ENCODE results near the gene ING2. TPM values are rescaled to one million over a fixed set of nuclear protein-coding genes. Genes with fewer than 3 reads are reported as not detected.

Gene ING2
- total and polyA plus RNA-seq, 7 donors: 6.3 to 35.1 (median 13.6) TPM

Other genes starting within 250 kb of the ING2 start
- gene CLDN22, start 184.8 kb upstream of the ING2 start, total RNA-seq: not detected
- gene CLDN22, start 184.8 kb upstream of the ING2 start, polyA plus RNA-seq: not detected
- not detected for gene CLDN24, start 182.6 kb upstream of the ING2 start, total RNA-seq
- gene CLDN24, start 182.6 kb upstream of the ING2 start, polyA plus RNA-seq: not detected
- gene CDKN2AIP, start 60.4 kb upstream of the ING2 start, total RNA-seq: 10 to 100 TPM in 1 of 4 donors, 1 to 10 TPM in 3; 6.9 to 13.1 (median 8.3) TPM
- 10 to 100 TPM in 2 of 3 donors, 1 to 10 TPM in 1; 6.5 to 21.0 (median 12.3) TPM for gene CDKN2AIP, start 60.4 kb upstream of the ING2 start, polyA plus RNA-seq
- gene RWDD4, start 154.1 kb downstream of the ING2 start, total RNA-seq: 10 to 100 TPM; 19.1 to 33.5 (median 29.8) TPM
- 10 to 100 TPM; 22.7 to 51.1 (median 37.2) TPM for gene RWDD4, start 154.1 kb downstream of the ING2 start, polyA plus RNA-seq
- gene TRAPPC11, start 154.2 kb downstream of the ING2 start, total RNA-seq: 10 to 100 TPM; 20.6 to 24.3 (median 23.9) TPM
- 10 to 100 TPM; 10.5 to 17.0 (median 11.3) TPM for gene TRAPPC11, start 154.2 kb downstream of the ING2 start, polyA plus RNA-seq

Measured in psoas muscle (tissue), 7 donors.